Mesendoderm (in vitro differentiated cells): ENCODE measurements around the gene NIBAN1.

Source experiments
- DNase-seq: peaks from one replicate; pipeline ENCODE4 v3.0.0; 2013
- H2AK5ac ChIP-seq: 2 replicates; pipeline ENCODE4 v1.6.1; 2013; ENCODE audit warnings: low read length, inconsistent platforms
- H2BK120ac ChIP-seq: 2 replicates; pipeline ENCODE4 v1.6.1; 2013; ENCODE audit warnings: low read depth, mild to moderate bottlenecking, low read length, moderate library complexity, mixed read lengths
- H2BK15ac ChIP-seq: replicated peaks from 2 replicates; pipeline ENCODE4 v1.6.1; 2013; ENCODE audit warnings: low read depth, mild to moderate bottlenecking, moderate library complexity
- H2BK5ac ChIP-seq: 2 replicates; pipeline ENCODE4 v1.6.1; 2013; ENCODE audit warnings: low read length, inconsistent platforms
- H3K18ac ChIP-seq: 2 replicates; pipeline ENCODE4 v1.6.1; 2013; ENCODE audit warnings: mild to moderate bottlenecking, low read length, mixed read lengths
- H3K23ac ChIP-seq: one replicate; pipeline ENCODE4 v1.6.1; 2013; ENCODE audit warnings: low read length
- H3K27ac ChIP-seq: 2 replicates; pipeline ENCODE4 v1.5.1; 2013; ENCODE audit warnings: low read depth, mild to moderate bottlenecking, inconsistent platforms, low read length, moderate library complexity
- H3K27me3 ChIP-seq: 2 replicates; pipeline ENCODE4 v1.6.1; 2013; ENCODE audit warnings: low read length, control low read depth, mild to moderate bottlenecking, inconsistent platforms; ENCODE audit not compliant: insufficient read depth, poor library complexity
- H3K36me3 ChIP-seq: 2 replicates; pipeline ENCODE4 v1.6.1; 2013; ENCODE audit warnings: low read length, inconsistent platforms; ENCODE audit not compliant: control insufficient read depth, insufficient read depth
- H3K4ac ChIP-seq: one replicate; pipeline ENCODE4 v1.6.1; 2013; ENCODE audit warnings: low read depth, mild to moderate bottlenecking, low read length, moderate library complexity
- H3K4me1 ChIP-seq: 2 replicates; pipeline ENCODE4 v1.6.1; 2013; ENCODE audit warnings: low read depth, low read length, inconsistent platforms; ENCODE audit not compliant: control insufficient read depth
- H3K4me2 ChIP-seq: 2 replicates; pipeline ENCODE4 v1.6.1; 2013; ENCODE audit warnings: low read length
- H3K4me3 ChIP-seq: 2 replicates; pipeline ENCODE4 v1.5.1; 2013; ENCODE audit warnings: mild to moderate bottlenecking, low read length
- H3K56ac ChIP-seq: one replicate; pipeline ENCODE4 v1.6.1; 2013; ENCODE audit warnings: low read length
- H3K79me1 ChIP-seq: 2 replicates; pipeline ENCODE4 v1.6.1; 2013; ENCODE audit warnings: low read length, inconsistent platforms
- H3K79me2 ChIP-seq: 2 replicates; pipeline ENCODE4 v1.6.1; 2013; ENCODE audit warnings: mild to moderate bottlenecking, low read length; ENCODE audit not compliant: control insufficient read depth, insufficient read depth
- H3K9ac ChIP-seq: 2 replicates; pipeline ENCODE4 v1.6.1; 2013; ENCODE audit warnings: low read length, inconsistent platforms
- H4K5ac ChIP-seq: one replicate; pipeline ENCODE4 v1.6.1; 2013; ENCODE audit warnings: low read length
- H4K8ac ChIP-seq: one replicate; pipeline ENCODE4 v1.6.1; 2013; ENCODE audit warnings: low read depth, mild to moderate bottlenecking, control low read depth, low read length, moderate library complexity
- WGBS: extraction: QIAGEN DNeasy Blood & Tissue Kit; methylation state at CpG from one replicate; pipeline ENCODE4 v1.1.7; 2013; ENCODE audit warnings: low lambda C conversion rate, missing lambda C conversion rate; ENCODE audit not compliant: insufficient coverage; ENCODE audit errors: extremely low coverage; 5-methylcytosine and 5-hydroxymethylcytosine counted together

NIBAN1 gene

DNA sequence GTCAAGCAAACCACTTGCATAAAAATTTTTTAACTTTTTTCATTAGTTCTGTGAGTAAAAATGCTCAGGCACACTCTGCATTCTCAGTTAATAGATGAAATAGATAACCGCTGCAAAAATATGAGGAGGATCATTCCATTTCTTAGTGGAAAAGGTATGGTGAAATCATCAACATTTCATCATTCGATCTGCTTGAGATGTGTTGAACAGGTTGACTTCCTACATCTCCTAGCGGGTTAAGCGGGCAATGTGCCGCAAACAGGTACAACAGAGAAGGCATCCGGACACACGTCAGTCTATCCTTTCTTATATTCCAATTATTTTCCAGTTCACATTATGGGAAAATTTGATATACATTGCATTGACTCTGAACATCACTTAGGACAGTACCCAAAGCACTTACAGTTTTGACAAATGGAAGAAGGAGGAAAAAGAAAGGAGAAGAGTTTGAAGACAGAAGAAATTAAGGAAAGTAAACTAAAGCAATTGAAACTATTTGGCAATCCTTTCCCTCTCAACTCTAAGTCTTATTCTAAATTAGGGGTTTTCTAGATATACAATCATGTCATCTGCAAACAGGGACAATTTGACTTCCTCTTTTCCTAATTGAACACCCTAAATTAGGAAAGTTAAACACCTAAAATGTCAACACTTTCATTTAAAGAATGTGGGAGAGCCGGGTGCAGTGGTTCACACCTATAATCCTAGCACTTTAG is 33.5 kb downstream of the NIBAN1 start:
- no peak overlapping the region for H2AK5ac ChIP-seq
- H4K5ac ChIP-seq, result no peak overlapping the region
- H4K8ac ChIP-seq, result no peak overlapping the region
- H3K79me2 ChIP-seq, result no peaks in the 10 kb centered on the region
- H2BK5ac ChIP-seq, result no peak overlapping the region
- H3K27ac ChIP-seq, result no peak overlapping the region
- no peak overlapping the region for H3K4me3 ChIP-seq
- no peak overlapping the region for H2BK15ac ChIP-seq
- no peak overlapping the region for H3K18ac ChIP-seq
- no peak overlapping the region for H3K23ac ChIP-seq
- no peaks in the 10 kb centered on the region for H3K79me1 ChIP-seq
- no peaks in the 10 kb centered on the region for H3K36me3 ChIP-seq
- H3K27me3 ChIP-seq, result no peaks in the 10 kb centered on the region
- no CpG with 5 or more reads among the region's 8 CpGs for WGBS
- H3K9ac ChIP-seq, result no peak overlapping the region
- peaks cover 1% of the 10 kb centered on the region for H3K4me1 ChIP-seq
- H3K4ac ChIP-seq, result no peak overlapping the region
- no peak overlapping the region for H2BK120ac ChIP-seq
- no peak overlapping the region for H3K4me2 ChIP-seq
- no peak for DNase-seq
- H3K56ac ChIP-seq, result no peak overlapping the region

DNA sequence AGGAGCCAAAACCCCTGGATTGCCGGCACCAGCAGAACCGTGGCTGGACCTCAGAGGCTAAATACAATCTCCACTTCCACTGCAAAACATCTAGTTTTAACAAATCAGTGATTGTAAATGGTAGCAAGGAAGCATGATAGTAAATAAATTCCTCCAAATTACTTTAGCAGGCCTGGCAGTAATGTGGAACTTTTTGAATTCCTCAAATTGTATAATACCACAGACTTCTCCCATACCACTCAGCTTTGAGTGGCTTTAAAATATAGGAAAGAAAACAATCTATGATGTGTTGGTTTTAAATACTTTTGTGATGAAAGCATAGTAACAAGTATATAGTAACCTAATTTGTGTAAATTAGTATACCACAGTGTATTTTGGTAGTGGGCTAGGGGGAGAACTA is 34.1 kb downstream of the NIBAN1 start:
- Histone ChIP-seq H2AK5ac (no peak overlapping the region), H3K56ac (no peak overlapping the region), H3K27ac (no peak overlapping the region), H3K79me2 (no peaks in the 10 kb centered on the region), H2BK120ac (no peak overlapping the region), H3K4ac (no peak overlapping the region), H3K27me3 (no peaks in the 10 kb centered on the region), H3K36me3 (no peaks in the 10 kb centered on the region), H3K4me1 (peaks cover 1% of the 10 kb centered on the region), H3K79me1 (no peaks in the 10 kb centered on the region), H3K4me3 (no peak overlapping the region), H3K18ac (no peak overlapping the region), H3K9ac (no peak overlapping the region), H3K4me2 (no peak overlapping the region), H2BK15ac (no peak overlapping the region), H4K8ac (no peak overlapping the region), H2BK5ac (no peak overlapping the region), H4K5ac (no peak overlapping the region), H3K23ac (no peak overlapping the region)
- DNase-seq, result no peak
- WGBS, result no CpG with 5 or more reads among the region's 2 CpGs

DNA sequence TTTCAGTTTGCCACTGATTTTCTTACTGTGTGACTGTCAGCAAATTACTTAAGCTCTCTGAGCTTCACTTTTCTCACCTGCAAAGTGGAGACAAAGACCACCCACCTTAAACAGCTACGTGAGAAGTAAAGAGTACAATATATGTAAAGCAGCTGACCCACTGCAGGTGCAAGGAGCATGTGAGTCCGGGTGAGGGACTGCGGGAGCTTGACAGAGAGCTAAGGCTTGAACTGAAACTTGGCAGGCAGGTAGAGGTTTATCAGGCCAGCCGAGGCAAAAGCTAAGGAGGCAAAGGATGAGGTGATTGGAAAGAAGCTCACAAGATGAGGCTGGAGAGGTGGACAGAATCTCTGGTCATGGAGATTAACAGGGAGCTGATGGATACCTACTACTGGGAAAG is 36.6 kb downstream of the NIBAN1 start:
- H2BK5ac ChIP-seq, result no peak overlapping the region
- H3K79me1 ChIP-seq, result no peaks in the 10 kb centered on the region
- H3K4me2 ChIP-seq, result no peak overlapping the region
- H2BK15ac ChIP-seq, result no peak overlapping the region
- H2AK5ac ChIP-seq, result no peak overlapping the region
- peaks cover 1% of the 10 kb centered on the region for H3K4me1 ChIP-seq
- DNase-seq, result no peak
- H3K4ac ChIP-seq, result no peak overlapping the region
- H3K23ac ChIP-seq, result no peak overlapping the region
- no peak overlapping the region for H2BK120ac ChIP-seq
- no peak overlapping the region for H3K56ac ChIP-seq
- no peak overlapping the region for H3K27ac ChIP-seq
- no peaks in the 10 kb centered on the region for H3K79me2 ChIP-seq
- H3K36me3 ChIP-seq, result no peaks in the 10 kb centered on the region
- H3K18ac ChIP-seq, result no peak overlapping the region
- H3K4me3 ChIP-seq, result no peak overlapping the region
- H3K27me3 ChIP-seq, result no peaks in the 10 kb centered on the region
- no CpG with 5 or more reads among the region's 4 CpGs for WGBS
- no peak overlapping the region for H4K8ac ChIP-seq
- no peak overlapping the region for H3K9ac ChIP-seq
- H4K5ac ChIP-seq, result no peak overlapping the region

DNA sequence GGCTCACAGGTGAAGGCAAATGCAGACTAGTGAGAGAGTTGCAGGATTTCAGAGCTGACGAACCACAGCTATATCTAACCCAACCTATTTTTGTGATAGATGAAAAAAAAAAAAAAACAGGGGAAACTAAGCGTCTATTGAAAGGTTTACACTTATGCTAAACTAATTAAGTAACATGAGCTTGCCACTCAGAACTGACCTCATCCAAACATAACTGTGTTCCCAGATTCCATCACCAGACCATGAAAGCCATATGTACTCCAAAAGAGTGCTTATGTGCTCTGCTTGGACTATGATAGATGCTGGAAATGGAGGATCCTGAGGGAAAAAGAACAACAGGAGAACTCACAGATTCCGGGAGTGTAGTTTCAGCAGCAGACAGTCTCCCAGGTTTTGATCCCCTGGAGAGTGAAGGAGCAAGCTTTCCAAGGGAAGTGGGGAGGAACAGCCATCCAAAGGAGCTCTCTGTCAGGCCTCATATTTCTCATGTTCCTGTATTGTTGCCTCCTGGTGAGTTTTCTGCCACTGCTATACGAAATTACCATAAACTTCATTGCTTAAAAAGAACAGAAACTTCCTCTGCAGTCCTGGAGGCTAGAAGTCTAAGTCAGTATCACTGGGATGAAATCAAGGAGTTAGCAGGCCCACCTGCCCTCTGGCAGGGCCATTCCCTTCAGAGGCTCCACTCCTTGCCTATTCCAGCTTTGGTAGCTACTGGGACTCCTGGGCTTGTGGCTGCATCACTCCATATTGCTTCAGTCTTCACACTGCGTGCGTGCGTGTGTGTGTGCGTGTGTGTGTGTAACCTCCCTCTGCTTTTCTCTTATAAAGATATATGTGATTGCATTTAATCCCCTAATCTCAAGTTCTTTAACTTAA is 38.1 kb downstream of the NIBAN1 start:
- no peak overlapping the region for H2BK120ac ChIP-seq
- no peak overlapping the region for H2BK15ac ChIP-seq
- H3K27ac ChIP-seq, result no peak overlapping the region
- no peak overlapping the region for H3K18ac ChIP-seq
- no peak overlapping the region for H3K23ac ChIP-seq
- no peak overlapping the region for H3K4me3 ChIP-seq
- H2AK5ac ChIP-seq, result no peak overlapping the region
- H3K9ac ChIP-seq, result no peak overlapping the region
- WGBS, result no CpG with 5 or more reads among the region's 8 CpGs
- H3K4me1 ChIP-seq, result peaks cover 1% of the 10 kb centered on the region
- no peak overlapping the region for H3K4ac ChIP-seq
- H4K5ac ChIP-seq, result no peak overlapping the region
- DNase-seq, result no peak
- H3K56ac ChIP-seq, result no peak overlapping the region
- H3K36me3 ChIP-seq, result no peaks in the 10 kb centered on the region
- no peaks in the 10 kb centered on the region for H3K79me2 ChIP-seq
- no peak overlapping the region for H2BK5ac ChIP-seq
- H4K8ac ChIP-seq, result no peak overlapping the region
- no peak overlapping the region for H3K4me2 ChIP-seq
- no peaks in the 10 kb centered on the region for H3K27me3 ChIP-seq
- no peaks in the 10 kb centered on the region for H3K79me1 ChIP-seq

DNA sequence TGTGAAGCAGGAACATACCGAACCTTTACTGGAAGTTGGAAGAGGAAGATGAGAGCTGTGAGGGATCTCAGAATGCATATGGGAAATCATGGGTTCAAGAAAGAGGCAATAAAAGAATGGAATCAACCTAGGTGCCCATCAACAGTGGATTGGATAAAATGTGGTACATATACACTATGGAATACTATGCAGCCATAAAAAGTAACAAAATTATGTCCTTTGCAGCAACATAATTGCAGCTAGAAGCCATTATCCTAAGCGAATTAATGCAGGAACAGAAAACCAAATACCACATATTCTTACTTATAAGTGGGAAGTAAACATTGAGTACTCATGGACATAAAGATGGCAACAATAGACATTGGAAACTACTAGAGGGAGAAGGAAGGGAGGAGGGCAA is 40.4 kb downstream of the NIBAN1 start:
- no peak overlapping the region for H3K9ac ChIP-seq
- H3K79me1 ChIP-seq, result no peaks in the 10 kb centered on the region
- H3K56ac ChIP-seq, result no peak overlapping the region
- no peak overlapping the region for H3K4me3 ChIP-seq
- no CpG with 5 or more reads among the region's 2 CpGs for WGBS
- peaks cover 1% of the 10 kb centered on the region for H3K4me1 ChIP-seq
- H2BK15ac ChIP-seq, result no peak overlapping the region
- H3K4ac ChIP-seq, result no peak overlapping the region
- no peak overlapping the region for H2BK120ac ChIP-seq
- H3K79me2 ChIP-seq, result no peaks in the 10 kb centered on the region
- no peak overlapping the region for H3K18ac ChIP-seq
- no peaks in the 10 kb centered on the region for H3K27me3 ChIP-seq
- H4K5ac ChIP-seq, result no peak overlapping the region
- H3K27ac ChIP-seq, result no peak overlapping the region
- no peak overlapping the region for H3K23ac ChIP-seq
- no peak overlapping the region for H2AK5ac ChIP-seq
- no peak for DNase-seq
- H3K36me3 ChIP-seq, result no peaks in the 10 kb centered on the region
- no peak overlapping the region for H4K8ac ChIP-seq
- no peak overlapping the region for H3K4me2 ChIP-seq
- H2BK5ac ChIP-seq, result no peak overlapping the region
